GM08714 (cell line): ENCODE results near the gene PRPF6.
"Not testable (repeated sequence)": the region's sequence is repeated elsewhere in the genome, so short reads cannot be mapped to it uniquely, and the experiment has no call there.

Source experiments
- H3K4me3 ChIP-seq: fragments of 200-500 bp; sonication (Bioruptor generic); 2 replicates; pipeline ENCODE4 v1.5.1; 2014; ENCODE audit warnings: mild to moderate bottlenecking, low read length, inconsistent platforms
- ZNF274 ChIP-seq: IDR thresholded peaks from 2 replicates; pipeline ENCODE4 v1.6.1; 2012; ENCODE audit warnings: mild to moderate bottlenecking, low read depth, low read length

PRPF6 gene

DNA sequence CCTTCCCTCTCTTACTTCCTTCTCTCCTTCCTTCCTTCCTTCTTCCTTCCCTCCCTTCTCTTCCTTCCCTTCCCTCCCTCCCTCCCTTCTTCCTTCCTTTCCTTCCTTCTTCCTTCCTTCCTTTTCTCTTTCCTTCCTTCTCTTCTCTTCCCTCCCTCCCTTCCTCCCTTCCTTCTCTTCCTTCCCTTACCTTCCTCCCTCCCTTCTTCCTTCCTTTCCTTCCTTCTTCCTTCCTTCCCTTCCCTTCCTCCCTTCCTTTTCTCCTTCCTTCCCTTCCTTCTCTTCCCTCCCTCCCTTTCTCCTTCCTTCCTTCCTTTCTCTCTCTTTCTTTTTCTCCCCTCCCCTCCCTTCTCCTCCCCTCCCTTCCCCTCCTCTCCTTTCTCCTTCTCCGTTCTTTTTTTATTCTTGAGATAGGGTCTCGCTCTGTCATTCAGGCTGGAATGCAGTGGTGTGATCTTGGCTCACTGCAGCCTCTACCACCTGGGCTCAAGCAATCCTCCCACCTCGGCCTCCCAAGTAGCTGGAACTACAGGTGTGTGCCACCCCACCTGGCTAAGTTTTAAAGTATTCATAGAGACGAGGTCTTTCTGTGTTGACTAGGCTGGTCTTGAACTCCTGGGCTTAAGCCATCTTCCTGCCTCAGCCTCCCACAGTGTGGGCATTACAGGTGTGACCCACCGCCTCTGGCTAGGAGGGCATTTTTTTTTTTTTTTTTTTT is 10.1 kb upstream of the PRPF6 start:
- H3K4me3 ChIP-seq = no peak overlapping the region
- TF ChIP-seq ZNF274 = no peak

DNA sequence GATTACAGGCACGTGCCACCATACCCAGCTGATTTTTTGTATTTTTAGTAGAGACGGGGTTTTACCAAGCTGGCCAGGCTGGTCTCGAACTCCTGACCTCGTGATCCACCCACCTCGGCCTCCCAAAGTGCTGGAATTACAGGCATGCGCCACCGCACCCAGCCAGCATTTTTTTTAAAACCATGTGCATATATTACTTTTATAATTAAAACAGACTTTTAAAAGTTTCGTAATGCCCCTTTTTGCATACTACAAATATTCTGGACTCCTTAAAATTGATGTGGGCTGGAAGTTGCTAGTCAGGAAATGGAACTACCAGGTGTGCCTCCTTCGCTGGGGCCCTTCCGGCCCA is 9.0 kb upstream of the PRPF6 start:
- not testable (repeated sequence) for H3K4me3 ChIP-seq

DNA sequence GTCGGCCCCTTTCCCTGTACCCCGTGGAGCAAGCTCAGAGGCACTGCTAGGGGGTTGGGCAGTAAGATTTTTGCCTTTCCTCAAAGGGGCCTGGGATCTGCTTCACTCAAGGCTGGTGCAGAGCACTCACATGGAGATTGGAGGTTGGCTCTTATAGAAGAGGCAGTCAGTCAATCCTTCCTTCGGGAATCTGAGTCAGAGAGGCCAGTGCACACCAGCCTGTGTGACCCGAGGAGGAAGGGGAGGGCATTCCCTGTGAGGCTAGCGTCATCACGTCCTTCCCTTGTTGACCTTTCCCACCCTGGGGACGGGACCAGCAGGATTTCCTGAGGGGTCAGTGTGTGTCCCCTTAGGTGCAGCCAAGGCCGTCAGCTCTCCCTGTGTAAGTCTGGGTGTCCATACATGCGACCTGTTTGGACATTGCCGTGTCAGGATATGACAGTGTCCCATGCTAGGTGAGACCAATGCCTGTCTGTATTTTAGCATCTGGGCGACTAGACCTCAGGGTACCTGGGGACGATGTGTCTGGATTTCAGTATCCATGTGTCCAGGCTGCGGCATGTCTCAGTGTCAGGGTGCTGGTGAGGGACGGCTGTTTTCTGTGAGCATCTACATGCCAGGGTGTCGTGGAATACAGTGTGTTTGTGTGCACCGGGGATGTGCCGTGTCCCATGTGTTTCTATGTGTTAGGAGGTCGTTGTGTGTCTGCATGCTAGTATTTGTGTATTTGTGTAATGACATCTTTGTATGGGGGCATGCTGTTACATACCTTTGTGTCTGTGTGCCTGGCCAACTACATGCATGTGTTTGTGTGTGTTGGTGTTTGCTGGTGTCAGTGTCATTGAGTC is 8.4 kb upstream of the PRPF6 start:
- H3K4me3 ChIP-seq = no peak overlapping the region
- TF ChIP-seq ZNF274 = no peak

DNA sequence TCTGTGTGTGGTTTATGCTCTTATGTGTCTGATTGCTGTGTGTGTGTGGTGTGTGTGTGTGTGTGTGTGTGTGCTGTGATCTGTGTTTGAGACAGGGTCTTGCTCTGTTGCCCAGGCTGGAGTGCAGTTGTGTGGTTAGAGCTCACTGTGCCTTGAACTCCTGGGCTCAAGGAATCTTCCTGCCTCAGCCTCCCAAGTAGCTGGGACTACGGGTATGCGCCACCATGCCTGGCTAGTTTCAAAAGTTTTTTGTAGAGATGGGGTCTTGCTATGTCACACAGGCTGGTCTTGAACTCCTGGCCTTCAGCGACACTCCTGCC is 7.8 kb upstream of the PRPF6 start:
- H3K4me3 ChIP-seq = no peak overlapping the region

DNA sequence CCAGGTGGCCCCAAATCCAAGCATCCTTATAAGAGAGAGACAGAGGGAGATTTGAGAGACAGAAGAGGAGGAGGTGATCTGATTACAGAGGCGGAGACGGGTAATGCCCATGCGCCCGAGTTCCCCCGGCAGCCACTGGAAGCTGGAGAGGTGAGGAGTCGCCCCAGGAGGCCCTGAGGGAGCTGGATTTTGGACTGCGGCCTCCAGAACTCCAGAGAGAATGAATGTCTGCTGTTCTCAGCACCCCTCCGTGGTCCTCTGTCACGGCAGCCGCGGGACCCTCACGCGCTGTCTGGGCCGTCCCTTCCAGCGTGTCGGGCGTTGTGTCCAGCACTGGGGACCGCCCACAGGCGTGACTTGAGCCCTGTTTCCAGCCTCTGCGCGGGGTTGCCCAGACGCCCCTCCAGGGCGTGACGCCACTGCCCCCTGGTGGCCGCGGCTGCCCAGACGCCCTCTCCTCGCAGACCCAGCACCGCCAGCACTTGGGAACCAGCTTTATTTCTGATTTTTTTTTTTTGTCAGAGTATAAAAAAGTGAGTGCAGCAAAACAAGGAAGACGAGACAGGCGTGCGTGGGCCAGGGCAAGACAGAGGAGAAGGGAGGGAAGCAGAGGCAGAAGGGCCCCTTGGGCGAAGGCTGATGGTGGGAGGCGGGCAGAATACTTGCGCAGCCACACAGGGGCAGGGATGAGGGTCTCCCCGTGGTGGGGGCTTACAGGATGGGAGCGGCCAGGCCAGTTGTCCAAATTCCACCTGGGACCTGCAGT is 7.1 kb upstream of the PRPF6 start:
- H3K4me3 ChIP-seq = no peak overlapping the region
- TF ChIP-seq ZNF274 = no peak

More for the DNA sequence above, 7.8 kb upstream of the PRPF6 start:
- no peak for TF ChIP-seq ZNF274

DNA sequence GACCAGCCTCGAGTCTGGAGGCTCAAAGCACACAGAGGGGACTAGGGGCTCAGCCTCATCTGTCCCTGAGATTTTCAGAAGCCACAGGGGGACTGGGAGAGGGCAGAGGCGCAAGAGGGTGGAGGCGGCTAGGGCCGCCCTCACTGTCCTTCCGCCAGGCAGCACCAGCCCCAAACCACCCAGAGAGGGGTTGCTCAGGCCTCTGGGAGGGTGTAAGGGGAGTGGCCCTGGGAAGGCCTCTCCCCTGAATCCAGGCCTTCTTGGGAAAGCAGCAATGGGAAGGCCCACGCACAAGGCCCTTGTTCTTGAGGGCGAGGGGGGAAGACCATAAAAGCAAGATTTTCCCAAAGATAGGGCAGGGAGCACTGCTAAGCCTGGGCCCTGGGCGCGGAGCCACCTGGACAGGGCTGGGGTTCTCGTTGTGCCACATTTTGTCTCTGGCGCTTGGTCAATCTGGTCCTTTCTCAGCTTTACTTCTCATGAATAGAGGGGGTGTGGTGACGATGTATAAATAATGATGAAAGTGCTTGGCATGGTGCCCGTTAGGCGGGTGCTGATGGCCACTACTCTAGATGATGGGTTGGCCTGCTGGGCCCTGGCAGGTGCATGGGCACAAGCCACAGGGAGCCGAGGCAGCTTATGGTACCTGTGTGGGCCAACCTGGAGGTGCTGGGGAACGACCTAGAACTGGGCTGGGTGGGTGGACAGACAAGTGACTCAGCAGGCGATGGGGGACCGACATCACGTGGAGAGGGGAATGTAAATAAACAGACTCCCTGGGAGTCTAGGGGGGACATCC is 6.3 kb upstream of the PRPF6 start:
- H3K4me3 ChIP-seq = no peak overlapping the region
- TF ChIP-seq ZNF274 = no peak

DNA sequence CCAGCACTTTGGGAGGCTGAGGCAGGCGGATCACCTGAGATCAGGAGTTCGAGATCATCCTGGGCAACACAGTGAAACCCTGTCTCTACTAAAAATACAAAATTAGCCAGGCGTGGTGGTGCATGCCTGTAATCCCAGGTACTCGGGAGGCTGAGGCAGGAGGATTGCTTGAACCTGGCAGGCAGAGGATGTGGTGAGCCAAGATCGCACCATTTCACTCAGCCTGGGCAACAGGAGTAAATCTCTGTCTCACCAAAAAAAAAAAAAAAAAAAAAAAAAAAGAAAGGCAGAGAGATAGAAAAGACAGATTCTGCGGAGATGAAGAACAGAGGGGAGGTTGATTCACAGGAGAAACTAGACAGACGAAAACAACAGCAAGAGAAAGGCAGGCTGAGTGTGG is 4.4 kb upstream of the PRPF6 start:
- not testable (repeated sequence) for H3K4me3 ChIP-seq

DNA sequence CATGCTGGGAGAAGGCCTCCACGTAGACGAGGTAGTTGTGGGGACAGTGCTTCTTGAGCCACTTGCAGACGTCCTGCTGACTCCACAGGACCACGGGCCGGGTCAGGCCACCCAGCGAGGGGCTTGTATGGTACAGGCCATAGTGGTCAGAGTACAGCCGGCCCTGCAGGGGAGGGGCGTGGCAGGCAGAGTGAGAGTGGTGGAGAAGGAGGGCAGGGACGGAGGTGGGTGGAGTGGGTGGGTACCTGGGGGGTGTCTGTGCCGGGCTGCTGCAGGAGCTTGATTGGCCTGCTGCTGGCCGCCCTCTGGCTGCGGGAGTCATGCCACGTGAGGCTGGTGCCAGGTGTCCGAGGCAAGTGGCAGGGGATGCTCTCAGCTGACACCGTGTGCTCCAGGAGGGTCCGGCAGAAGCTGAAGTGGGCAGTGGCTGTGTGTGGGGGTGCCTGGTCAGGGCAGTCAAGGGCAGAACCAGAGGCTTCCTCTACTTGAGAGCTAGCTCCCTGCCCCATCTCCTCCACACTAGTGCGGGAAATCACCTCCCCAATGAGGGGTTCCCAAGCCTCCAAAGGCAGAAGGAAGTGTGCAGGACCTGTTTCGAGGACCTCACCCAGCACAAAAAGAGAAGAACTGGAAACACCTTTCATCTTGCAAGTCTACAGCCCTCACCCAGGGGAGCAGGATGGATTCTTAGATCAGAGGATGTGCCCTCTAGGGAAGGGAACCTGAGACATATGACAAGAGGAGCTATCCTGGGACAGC is 3.8 kb upstream of the PRPF6 start:
- H3K4me3 ChIP-seq = no peak overlapping the region; the same call in 1 of the 2 replicates
- no peak for TF ChIP-seq ZNF274

DNA sequence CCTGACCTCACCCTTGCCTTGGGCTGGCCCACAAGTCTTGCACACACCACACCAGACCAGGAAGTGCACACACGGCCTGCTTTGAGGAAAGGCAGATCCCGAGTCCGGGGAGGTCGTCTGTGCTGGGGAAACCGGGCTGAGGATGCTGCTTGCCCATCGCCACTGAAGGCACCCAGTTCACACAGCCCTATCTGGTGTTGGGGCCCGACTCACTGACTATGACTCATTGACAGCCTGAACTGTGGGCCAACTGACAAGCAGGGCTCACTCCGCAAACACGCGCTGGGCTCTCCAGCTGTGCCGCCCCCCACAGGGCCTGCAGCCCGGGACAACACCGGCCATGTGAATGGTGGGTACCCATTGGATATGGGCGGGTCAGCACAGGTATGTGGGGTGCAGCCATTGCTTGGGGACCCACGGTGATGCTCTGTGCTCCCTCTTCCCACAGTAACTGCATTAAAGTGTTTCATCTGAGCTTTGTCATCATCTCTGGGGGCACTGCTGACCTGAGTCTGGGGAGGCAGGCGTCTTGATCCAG is 3.1 kb upstream of the PRPF6 start:
- peak overlapping the region; percentile 59; the same call in 1 of the 2 replicates for H3K4me3 ChIP-seq
- TF ChIP-seq ZNF274 = no peak

DNA sequence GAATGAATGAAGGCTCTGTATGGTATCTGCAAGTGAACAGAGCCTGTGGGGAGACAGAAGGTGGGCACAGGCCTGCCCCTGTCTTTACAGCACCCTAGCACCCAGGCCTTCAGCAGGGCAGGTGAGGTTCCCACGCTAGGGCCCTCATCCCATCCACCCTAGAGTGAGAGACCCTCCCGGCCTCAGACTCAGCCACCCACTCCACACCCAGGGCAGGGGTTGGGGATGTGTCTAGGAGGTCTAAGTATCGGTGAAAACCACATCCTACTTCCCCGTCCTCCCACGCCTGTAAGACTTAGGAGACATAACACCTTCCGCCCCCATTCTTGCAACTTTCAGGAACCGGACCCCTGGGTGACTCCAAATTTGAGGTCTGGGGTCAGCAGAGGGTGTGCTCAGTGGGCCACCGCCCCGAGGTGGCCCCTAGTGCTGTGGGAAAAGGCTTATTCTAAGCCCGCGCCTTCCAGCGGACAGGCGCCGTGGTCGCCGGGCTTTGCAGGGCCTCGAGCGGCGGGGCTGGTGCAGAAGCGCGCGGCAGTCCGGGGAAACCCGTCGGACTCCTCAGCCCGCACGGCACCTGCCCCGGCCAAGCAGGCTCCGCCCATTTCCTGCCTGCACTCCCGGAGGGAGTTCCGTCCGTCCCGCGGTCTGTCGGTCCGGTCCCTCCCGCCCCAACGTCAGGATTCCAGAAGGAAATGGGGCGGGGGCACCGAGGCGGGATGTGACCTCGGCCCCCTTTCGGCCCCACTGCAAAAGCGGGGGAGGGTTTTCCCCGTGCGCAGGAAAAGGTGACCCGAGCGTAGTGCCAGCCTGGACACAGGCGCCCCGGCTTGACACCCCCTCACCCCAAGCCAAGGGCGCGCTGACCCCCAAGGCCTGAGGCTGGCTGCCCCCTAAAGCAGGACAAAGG is 2.4 kb upstream of the PRPF6 start:
- H3K4me3 ChIP-seq = peak overlapping the region; percentile 59
- TF ChIP-seq ZNF274 = no peak

DNA sequence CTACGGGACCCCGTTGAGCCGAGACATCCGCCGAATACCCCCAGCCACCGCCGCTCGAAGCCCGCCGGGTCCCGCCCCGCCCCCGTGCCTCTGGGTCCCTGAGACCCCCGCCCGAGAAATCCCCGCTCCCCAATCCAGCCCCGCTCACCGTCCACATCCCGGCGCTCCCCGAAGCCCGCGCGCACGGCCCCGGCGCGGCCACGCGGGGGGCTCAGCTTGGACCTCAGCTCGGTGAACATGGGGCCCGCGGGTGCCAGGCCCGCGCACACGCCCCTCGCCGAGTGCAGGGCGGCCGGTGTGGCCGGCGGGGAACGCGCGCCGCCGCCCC is 1.7 kb upstream of the PRPF6 start:
- peak overlapping the region; percentile 59 for H3K4me3 ChIP-seq
- no peak for TF ChIP-seq ZNF274

DNA sequence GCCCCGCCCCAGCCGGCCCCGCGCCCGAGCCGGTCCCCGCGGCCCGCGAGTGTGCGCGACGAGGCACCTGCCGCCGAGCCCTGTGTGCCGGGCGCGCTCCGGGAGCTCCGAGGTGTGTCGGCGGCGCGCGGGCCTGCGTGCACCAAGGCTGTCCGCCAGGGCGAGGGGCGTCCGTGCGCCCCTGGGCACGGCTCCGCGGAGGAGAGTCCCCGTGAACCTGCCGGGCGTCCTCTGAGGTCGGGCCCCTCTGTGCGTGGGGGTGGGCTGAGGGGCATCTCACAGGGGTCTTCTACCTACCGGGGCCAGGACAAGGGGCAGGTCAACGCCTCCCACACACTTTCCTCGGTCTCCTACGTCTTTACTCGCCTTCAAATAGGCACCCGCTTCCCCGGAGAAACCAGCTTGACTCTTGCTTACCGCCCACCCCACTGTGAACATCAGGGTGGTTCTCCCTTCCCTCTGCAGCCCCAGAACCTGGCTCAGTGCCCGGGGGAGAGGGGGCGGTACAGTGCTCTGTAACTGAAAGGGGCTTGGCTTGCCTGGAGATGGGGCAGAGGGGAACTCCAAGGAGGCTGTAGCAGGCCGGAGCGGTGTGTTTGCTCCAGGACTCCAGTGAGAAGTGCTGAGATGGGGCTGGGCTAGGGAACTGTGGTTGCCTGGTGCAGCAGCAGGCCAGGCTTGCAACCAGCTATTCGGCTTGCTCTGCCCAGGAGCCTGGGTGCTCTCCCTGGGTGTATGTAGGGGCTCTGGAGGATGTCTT is 1.2 kb upstream of the PRPF6 start, which contains the start of gene SAMD10:
Gene SAMD10 (minus strand): TSS at position 86 of the 760 bp plus-strand sequence. CDS start 175 bp downstream, outside the sequence.
- no peak for TF ChIP-seq ZNF274
- H3K4me3 ChIP-seq = peak within 1 kb of the TSS; percentile 68
